ENCODE measurements around the gene INO80E. TPM values are rescaled to one million over a fixed set of nuclear protein-coding genes. Genes with fewer than 3 reads are reported as not detected.
"Not testable (repeated sequence)": the region's sequence is repeated elsewhere in the genome, so short reads cannot be mapped to it uniquely, and the experiment has no call there.

INO80E gene
- total RNA-seq, 1 experiment from 2014 or later = 89.8 TPM

- no peak overlapping the region for H3K9ac ChIP-seq (ENCODE audit: low read length)
- ATAC-seq (no peak), DNase-seq (ENCODE audit: low read depth, low spot score) (no peak)
- H4K20me1 ChIP-seq (ENCODE audit: insufficient read depth) = no peaks in the 10 kb centered on the region
- POLR2A ChIA-PET = no interaction called here
- H3K4me2 ChIP-seq (ENCODE audit: low read length) = no peak overlapping the region
- no peaks in the 10 kb centered on the region for H3K9me2 ChIP-seq (ENCODE audit: insufficient read depth)
- no peak overlapping the region for H3K27ac ChIP-seq (ENCODE audit: low read depth, low read length)
- H3K79me2 ChIP-seq (ENCODE audit: insufficient read depth, low read length) = no peaks in the 10 kb centered on the region
- H3K36me3 ChIP-seq (ENCODE audit: control insufficient read depth in 1 of 2, insufficient read depth in 2 of 2, low read length in 2 of 2) = no peaks in the 10 kb centered on the region
- RAD21 ChIA-PET (ENCODE audit: low non-redundant PET in 1 of 2, low total read pairs in 2 of 2, uncharacterized antibody in 2 of 2, unreplicated experiment in 2 of 2) = interaction anchor here in 1 of 2 experiments (0.6 kb wide), 1 partner anchor 212 kb away, joined by 3 read pairs; no protein-coding TSS in a partner anchor
- H3K4me1 ChIP-seq (ENCODE audit: control insufficient read depth in 1 of 2, insufficient read depth in 2 of 2, low read length in 2 of 2) = no peaks in the 10 kb centered on the region; a peak in 1 of 4 replicates
- no peak overlapping the region for H2AFZ ChIP-seq (ENCODE audit: low read depth, low read length, poor library complexity, severe bottlenecking)
- CTCF ChIA-PET = interaction anchor here (2.7 kb wide), 1 partner anchor 8 kb away, joined by 13 read pairs; no protein-coding TSS in a partner anchor
- intact Hi-C loops (cut with micrococcal nuclease) = no loop called here
- H3K9me3 ChIP-seq (ENCODE audit: control insufficient read depth in 1 of 2, insufficient read depth in 1 of 2, low read depth in 1 of 2, low read length in 2 of 2) = no peaks in the 10 kb centered on the region
- no TSS peak for BruUV-seq (replicated peaks)
- no peak overlapping the region for H3K4me3 ChIP-seq (replicated peaks in 1 of 2; ENCODE audit: low read depth in 1 of 2, low read length in 2 of 2)
- H3K27me3 ChIP-seq (ENCODE audit: insufficient read depth, low read length) = no peaks in the 10 kb centered on the region
- TF ChIP-seq MAX (IDR thresholded peaks at IDR 0.05) (no peak), EZH2phosphoT487 (IDR thresholded peaks at IDR 0.05; ENCODE audit: borderline replicate concordance) (no peak), SP1 (IDR thresholded peaks at IDR 0.05; ENCODE audit: low read depth) (no peak), POLR2A (IDR thresholded peaks at IDR 0.05; ENCODE audit: borderline replicate concordance, extremely low read depth, insufficient read depth, insufficient read length) (no peak), EZH2 (IDR thresholded peaks at IDR 0.05) (no peak), YY1 (IDR thresholded peaks at IDR 0.05; ENCODE audit: extremely low read depth, insufficient replicate concordance, low read depth, low read length) (no peak), ELF1 (IDR thresholded peaks at IDR 0.05; ENCODE audit: borderline replicate concordance, low read depth) (no peak)
Measured at GRCh38 chr16:30040221-30040620, 44.2 kb downstream of the INO80E start.

- intact Hi-C loops (cut with micrococcal nuclease); H3K36me3 ChIP-seq (ENCODE audit: control insufficient read depth in 1 of 2, insufficient read depth in 2 of 2, low read length in 2 of 2); RAD21 ChIA-PET (ENCODE audit: low non-redundant PET in 1 of 2, low total read pairs in 2 of 2, uncharacterized antibody in 2 of 2, unreplicated experiment in 2 of 2); H4K20me1 ChIP-seq (ENCODE audit: insufficient read depth); ATAC-seq; H3K9me3 ChIP-seq (ENCODE audit: control insufficient read depth in 1 of 2, insufficient read depth in 1 of 2, low read depth in 1 of 2, low read length in 2 of 2); BruUV-seq (replicated peaks); H3K27me3 ChIP-seq (ENCODE audit: insufficient read depth, low read length); H3K9me2 ChIP-seq (ENCODE audit: insufficient read depth); H2AFZ ChIP-seq (ENCODE audit: low read depth, low read length, poor library complexity, severe bottlenecking); H3K9ac ChIP-seq (ENCODE audit: low read length); H3K4me1 ChIP-seq (ENCODE audit: control insufficient read depth in 1 of 2, insufficient read depth in 2 of 2, low read length in 2 of 2); H3K4me3 ChIP-seq (replicated peaks in 1 of 2; ENCODE audit: low read depth in 1 of 2, low read length in 2 of 2); POLR2A ChIA-PET; DNase-seq (ENCODE audit: low read depth, low spot score); H3K4me2 ChIP-seq (ENCODE audit: low read length); H3K79me2 ChIP-seq (ENCODE audit: insufficient read depth, low read length); H3K27ac ChIP-seq (ENCODE audit: low read depth, low read length): not testable (repeated sequence)
- CTCF ChIA-PET = interaction anchor here (0.8 to 2.7 kb wide), 3 partner anchors 9 to 52 kb away, joined by 3 to 13 read pairs (median 3); no protein-coding TSS in a partner anchor
Measured at GRCh38 chr16:30040690-30041089, 44.6 kb downstream of the INO80E start.

Measured in HCT116 (cell line).